Activated T-helper 1 cell treated with Interleukin-2 at 50 U/mL for 16 hours (primary cell): ENCODE results near the gene ADGRF3.
"Not testable (repeated sequence)": the region's sequence is repeated elsewhere in the genome, so short reads cannot be mapped to it uniquely, and the experiment has no call there.

Experiments used
- DNase-seq: peaks from one replicate; pipeline ENCODE4 v3.0.0-alpha.2; 2020; ENCODE audit warnings: low read depth

ADGRF3 gene

GRCh38 chr2:26274058-26274613, 72.5 kb downstream of the ADGRF3 start:
- no peak for DNase-seq

GRCh38 chr2:26273501-26273900, 73.1 kb downstream of the ADGRF3 start:
- DNase-seq = no peak

GRCh38 chr2:26270373-26270772, 76.2 kb downstream of the ADGRF3 start:
- DNase-seq = no peak

- no peak for DNase-seq
These were observed 76.9 kb downstream of the ADGRF3 start for GRCh38 chr2:26269571-26270158.

GRCh38 chr2:26268670-26269385, 77.8 kb downstream of the ADGRF3 start:
- DNase-seq = not testable (repeated sequence)

GRCh38 chr2:26268213-26268612, 78.4 kb downstream of the ADGRF3 start:
- DNase-seq = no peak

- not testable (repeated sequence) for DNase-seq
These were observed 87.8 kb downstream of the ADGRF3 start for GRCh38 chr2:26258836-26259235.
